ENCODE data around the gene SLC34A3. TPM values are rescaled to one million over a fixed set of nuclear protein-coding genes. Genes with fewer than 3 reads are reported as not detected.

Gene SLC34A3
- total RNA-seq, 1 donor from 2014 or later: 0.27 TPM

GRCh38 chr9:137202966-137203365 lies 27.7 kb upstream of the SLC34A3 start:
- Mint-ChIP-seq H3K4me3 (peak overlapping the region; percentile 13), H3K27ac (no peak overlapping the region)

GRCh38 chr9:137204731-137205125 lies 26.0 kb upstream of the SLC34A3 start:
- Mint-ChIP-seq H3K27ac (peak overlapping the region; percentile 96), H3K4me3 (peak overlapping the region; percentile 95), H3K4me1 (peaks cover 37% of the 10 kb centered on the region), H3K27me3 (ENCODE audit: low read depth) (no peaks in the 10 kb centered on the region), H3K9me3 (no peaks in the 10 kb centered on the region), H3K36me3 (peaks cover 8% of the 10 kb centered on the region)
- DNase-seq (ENCODE audit: low spot score in 2 of 2, unreplicated experiment in 2 of 2): no peak
- no peak for TF ChIP-seq CTCF (IDR thresholded peaks at IDR 0.05; ENCODE audit: unreplicated experiment)

More at GRCh38 chr9:137202966-137203365, 27.7 kb upstream of the SLC34A3 start:
- TF ChIP-seq CTCF (IDR thresholded peaks at IDR 0.05; ENCODE audit: unreplicated experiment): no peak
- Mint-ChIP-seq H3K27me3 (ENCODE audit: low read depth) (no peaks in the 10 kb centered on the region), H3K4me1 (peaks cover 49% of the 10 kb centered on the region), H3K36me3 (peaks cover 5% of the 10 kb centered on the region), H3K9me3 (no peaks in the 10 kb centered on the region)
- DNase-seq (ENCODE audit: low spot score in 2 of 2, unreplicated experiment in 2 of 2): no peak

GRCh38 chr9:137205126-137206069 lies 25.3 kb upstream of the SLC34A3 start, which contains the start of the genes NDOR1 and TMEM203:
NDOR1 (plus strand) TSS chr9:137205700; CDS start chr9:137205778, 78 bp downstream.
TMEM203 (minus strand) TSS chr9:137205648; CDS start chr9:137205414, 234 bp downstream.
- DNase-seq (ENCODE audit: low spot score in 2 of 2, unreplicated experiment in 2 of 2): peak; percentile 95 to 96
- peaks cover 10% of the 10 kb centered on the region for H3K36me3 Mint-ChIP-seq
- no peak for TF ChIP-seq CTCF (IDR thresholded peaks at IDR 0.05; ENCODE audit: unreplicated experiment)
- peaks cover 37% of the 10 kb centered on the region for H3K4me1 Mint-ChIP-seq
- no peaks in the 10 kb centered on the region for H3K9me3 Mint-ChIP-seq
- no peaks in the 10 kb centered on the region for H3K27me3 Mint-ChIP-seq (ENCODE audit: low read depth)
- peak within 1 kb of the TSS; percentile 95 for H3K4me3 Mint-ChIP-seq
- H3K27ac Mint-ChIP-seq: peak within 1 kb of the TSS; percentile 96

GRCh38 chr9:137206602-137207001 lies 24.1 kb upstream of the SLC34A3 start:
- Mint-ChIP-seq H3K36me3 (peaks cover 12% of the 10 kb centered on the region), H3K4me3 (peak overlapping the region; percentile 95), H3K27ac (peak overlapping the region; percentile 94), H3K27me3 (ENCODE audit: low read depth) (no peaks in the 10 kb centered on the region), H3K9me3 (no peaks in the 10 kb centered on the region), H3K4me1 (peaks cover 30% of the 10 kb centered on the region)
- no peak for TF ChIP-seq CTCF (IDR thresholded peaks at IDR 0.05; ENCODE audit: unreplicated experiment)
- no peak for DNase-seq (ENCODE audit: low spot score in 2 of 2, unreplicated experiment in 2 of 2)

- DNase-seq (ENCODE audit: low spot score in 2 of 2, unreplicated experiment in 2 of 2): no peak
- Mint-ChIP-seq H3K4me1 (peaks cover 4% of the 10 kb centered on the region), H3K27ac (no peak overlapping the region), H3K27me3 (ENCODE audit: low read depth) (no peaks in the 10 kb centered on the region), H3K4me3 (no peak overlapping the region), H3K36me3 (peaks cover 15% of the 10 kb centered on the region), H3K9me3 (no peaks in the 10 kb centered on the region)
- no peak for TF ChIP-seq CTCF (IDR thresholded peaks at IDR 0.05; ENCODE audit: unreplicated experiment)
Measured at GRCh38 chr9:137211532-137211931, 19.2 kb upstream of the SLC34A3 start.
